ENCODE data around the gene PRLR. TPM values are rescaled to one million over a fixed set of nuclear protein-coding genes. Genes with fewer than 3 reads are reported as not detected.

PRLR gene
- total and polyA plus RNA-seq, 4 donors = 3.5 to 44.5 (median 14.3) TPM

GRCh38 chr5:35209862-35210261 lies 20.4 kb downstream of the PRLR start:
- Histone ChIP-seq H3K4me3 (ENCODE audit: low read depth in 1 of 3, low read length in 3 of 3) (no peak overlapping the region), H3K9me3 (ENCODE audit: control insufficient read depth in 4 of 4, low read length in 3 of 4) (no peaks in the 10 kb centered on the region), H3K27ac (ENCODE audit: low read depth in 1 of 2, low read length in 2 of 2) (no peak overlapping the region), H3K9ac (ENCODE audit: low read depth in 1 of 2, low read length in 2 of 2) (no peak overlapping the region), H3K36me3 (ENCODE audit: control insufficient read depth in 4 of 4, insufficient read depth in 3 of 4, low read depth in 1 of 4, low read length in 3 of 4) (no peaks in the 10 kb centered on the region), H3K4me1 (ENCODE audit: control insufficient read depth in 4 of 4, insufficient read depth in 4 of 4, low read length in 3 of 4) (no peaks in the 10 kb centered on the region), H3K27me3 (ENCODE audit: control insufficient read depth in 4 of 4, insufficient read depth in 4 of 4, low read length in 3 of 4) (no peaks in the 10 kb centered on the region)
- 94% methylated on average over 3 of the region's 3 CpGs for WGBS
- TF ChIP-seq FOXA1 (IDR thresholded peaks at IDR 0.05) (no peak), EGR1 (IDR thresholded peaks at IDR 0.05; ENCODE audit: low read depth in 2 of 2) (no peak), TAF1 (conservative IDR thresholded peaks at IDR 0.05) (no peak), GABPA (IDR thresholded peaks at IDR 0.05 in 1 of 2, conservative IDR thresholded peaks at IDR 0.05 in 1 of 2) (no peak), MAX (IDR thresholded peaks at IDR 0.05) (no peak), JUND (IDR thresholded peaks at IDR 0.05) (no peak), YY1 (IDR thresholded peaks at IDR 0.05) (no peak), REST (IDR thresholded peaks at IDR 0.05) (no peak), ZBTB33 (IDR thresholded peaks at IDR 0.05) (no peak), RXRA (IDR thresholded peaks at IDR 0.05) (no peak), NR2F2 (IDR thresholded peaks at IDR 0.05) (no peak), SP1 (IDR thresholded peaks at IDR 0.05) (no peak)
- DNase-seq (ENCODE audit: low spot score) = no peak

GRCh38 chr5:35205606-35206005 lies 24.7 kb downstream of the PRLR start:
- H3K4me1 ChIP-seq (ENCODE audit: control insufficient read depth in 4 of 4, insufficient read depth in 4 of 4, low read length in 3 of 4) = no peaks in the 10 kb centered on the region
- TF ChIP-seq SP1 (IDR thresholded peaks at IDR 0.05) (no peak), HNF4G (IDR thresholded peaks at IDR 0.05) (no peak), REST (IDR thresholded peaks at IDR 0.05) (no peak), RAD21 (IDR thresholded peaks at IDR 0.05) (no peak), CTCF (IDR thresholded peaks at IDR 0.05; ENCODE audit: low read depth, low read length, missing input control) (no peak), YY1 (IDR thresholded peaks at IDR 0.05) (no peak), FOXA2 (IDR thresholded peaks at IDR 0.05) (no peak)
- H3K27ac ChIP-seq (ENCODE audit: low read depth in 1 of 2, low read length in 2 of 2) = no peak overlapping the region
- no peak overlapping the region for H3K9ac ChIP-seq (ENCODE audit: low read depth in 1 of 2, low read length in 2 of 2)
- WGBS = 89% methylated on average over 1 of the region's 1 CpG
- H3K36me3 ChIP-seq (ENCODE audit: control insufficient read depth in 4 of 4, insufficient read depth in 3 of 4, low read depth in 1 of 4, low read length in 3 of 4) = no peaks in the 10 kb centered on the region
- no peak for DNase-seq (ENCODE audit: low spot score)
- H3K4me3 ChIP-seq (ENCODE audit: low read depth in 1 of 3, low read length in 3 of 3) = no peak overlapping the region
- no peaks in the 10 kb centered on the region for H3K9me3 ChIP-seq (ENCODE audit: control insufficient read depth in 4 of 4, low read length in 3 of 4)
- no peaks in the 10 kb centered on the region for H3K27me3 ChIP-seq (ENCODE audit: control insufficient read depth in 4 of 4, insufficient read depth in 4 of 4, low read length in 3 of 4)

Data from liver (tissue), 9 donors.